ENCODE data around the gene LIG1.

The LIG1 gene

DNA sequence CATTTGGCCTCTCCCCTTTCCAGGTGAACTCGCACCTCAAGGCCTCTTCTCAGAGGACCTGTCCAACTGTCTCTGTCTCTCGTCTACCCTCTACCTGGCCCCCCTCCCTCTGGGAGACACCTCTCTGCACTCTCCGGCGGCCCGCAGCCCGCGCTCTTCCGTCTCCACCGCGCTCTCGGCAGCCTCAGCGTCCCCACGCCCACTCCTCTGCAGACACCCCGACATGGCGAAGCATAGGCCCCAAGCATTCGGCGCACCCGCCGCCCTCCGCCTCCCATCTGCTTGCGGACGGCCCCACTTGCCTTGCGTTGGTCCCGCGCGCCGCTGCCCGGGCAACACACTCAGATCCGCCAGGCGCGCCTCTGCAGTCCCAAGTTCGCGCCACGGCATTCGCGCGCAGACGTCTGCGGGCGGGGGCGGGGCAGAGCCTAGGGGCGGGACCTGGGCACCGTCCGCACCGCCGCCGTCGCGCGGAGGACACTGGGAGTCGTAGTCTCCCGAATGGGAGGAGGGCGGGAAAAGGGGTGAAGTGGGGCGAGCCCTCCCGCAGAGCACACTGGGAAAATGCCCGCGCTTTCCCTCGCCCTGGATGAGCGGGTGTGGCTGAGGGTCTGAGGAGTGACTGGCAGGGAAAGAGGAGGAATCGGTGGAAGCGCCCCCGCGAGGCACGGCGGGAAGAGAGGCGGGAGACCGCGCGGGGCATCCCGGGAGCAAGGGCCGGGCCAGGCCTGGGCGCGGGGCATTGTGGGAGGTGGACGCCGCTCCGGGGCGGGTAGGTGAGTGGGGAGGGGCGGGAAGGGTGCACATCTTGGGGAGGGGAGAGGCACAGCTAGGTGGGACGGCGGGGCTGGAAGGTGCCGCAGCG is at the start of gene LIG1, which contains the start of gene ZSWIM9:
Gene LIG1, minus strand, starts transcription at position 406 of the 865 bp plus-strand sequence. CDS start 4,778 bp downstream, outside the sequence.
Gene ZSWIM9, plus strand, starts transcription at position 742 of the 865 bp plus-strand sequence. CDS start 1,123 bp downstream, outside the sequence.
- DNase-seq (ENCODE audit: low read depth), result peak; percentile 90

- no peak for DNase-seq (ENCODE audit: low read depth)
These were observed 48.9 kb upstream of the LIG1 start for GRCh38 chr19:48218997-48219396.

- DNase-seq (ENCODE audit: low read depth), result no peak
These were observed 46.8 kb upstream of the LIG1 start for GRCh38 chr19:48216933-48217332.

DNA sequence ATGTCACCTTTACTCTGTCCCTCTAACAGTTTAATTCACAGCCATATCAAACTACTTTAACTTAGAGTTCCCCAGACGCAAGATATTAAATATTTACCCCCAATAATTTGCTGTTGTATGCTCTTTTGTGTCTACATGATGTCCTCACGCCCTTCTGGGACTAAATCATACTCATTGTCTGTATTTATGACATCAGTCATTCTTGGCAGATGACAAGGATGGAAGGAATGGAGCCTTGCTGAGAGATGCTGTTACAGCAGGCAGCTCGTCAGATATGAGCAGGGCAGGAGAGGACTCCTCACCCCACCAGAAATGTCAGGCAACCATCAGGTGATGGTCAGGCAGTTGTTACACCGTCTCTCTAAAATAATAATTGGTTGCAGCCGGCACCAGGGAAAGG is 43.8 kb upstream of the LIG1 start:
- no peak for DNase-seq (ENCODE audit: low read depth)

GRCh38 chr19:48210005-48210404 is 39.9 kb upstream of the LIG1 start:
- DNase-seq (ENCODE audit: low read depth), result no peak

DNA sequence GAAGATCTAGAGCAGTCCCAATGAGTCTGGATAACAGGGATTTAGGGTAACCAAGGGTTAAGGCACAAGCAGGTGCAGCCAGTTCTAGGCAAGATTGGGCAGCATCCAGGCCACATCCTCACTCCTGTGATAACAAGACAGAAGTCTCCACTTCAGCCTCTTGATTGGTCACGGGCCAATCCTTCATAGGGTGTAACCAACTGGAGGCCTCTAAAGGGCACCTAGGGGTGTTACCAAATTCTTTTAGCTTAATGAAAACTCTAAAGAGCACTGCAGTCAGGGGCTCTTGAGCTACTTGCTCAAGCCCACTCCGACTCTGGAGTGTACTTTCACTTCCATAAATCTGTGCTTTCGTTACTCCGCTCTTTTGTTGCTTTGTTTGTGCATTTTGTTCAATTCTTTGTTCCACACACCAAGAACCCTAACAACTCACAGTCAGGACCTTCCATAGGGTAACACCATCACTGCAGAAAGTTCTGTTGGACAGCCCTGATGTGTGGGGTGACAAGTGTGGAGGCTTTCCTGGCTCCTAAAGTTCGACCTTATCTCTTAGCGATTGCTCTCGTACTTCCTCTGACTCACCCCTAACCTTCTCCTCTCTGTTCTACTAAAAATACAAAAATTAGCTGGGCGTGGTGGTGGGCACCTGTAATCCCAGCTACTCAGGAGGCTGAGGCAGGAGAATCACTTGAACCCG is 36.4 kb upstream of the LIG1 start:
- no peak for DNase-seq (ENCODE audit: low read depth)

DNA sequence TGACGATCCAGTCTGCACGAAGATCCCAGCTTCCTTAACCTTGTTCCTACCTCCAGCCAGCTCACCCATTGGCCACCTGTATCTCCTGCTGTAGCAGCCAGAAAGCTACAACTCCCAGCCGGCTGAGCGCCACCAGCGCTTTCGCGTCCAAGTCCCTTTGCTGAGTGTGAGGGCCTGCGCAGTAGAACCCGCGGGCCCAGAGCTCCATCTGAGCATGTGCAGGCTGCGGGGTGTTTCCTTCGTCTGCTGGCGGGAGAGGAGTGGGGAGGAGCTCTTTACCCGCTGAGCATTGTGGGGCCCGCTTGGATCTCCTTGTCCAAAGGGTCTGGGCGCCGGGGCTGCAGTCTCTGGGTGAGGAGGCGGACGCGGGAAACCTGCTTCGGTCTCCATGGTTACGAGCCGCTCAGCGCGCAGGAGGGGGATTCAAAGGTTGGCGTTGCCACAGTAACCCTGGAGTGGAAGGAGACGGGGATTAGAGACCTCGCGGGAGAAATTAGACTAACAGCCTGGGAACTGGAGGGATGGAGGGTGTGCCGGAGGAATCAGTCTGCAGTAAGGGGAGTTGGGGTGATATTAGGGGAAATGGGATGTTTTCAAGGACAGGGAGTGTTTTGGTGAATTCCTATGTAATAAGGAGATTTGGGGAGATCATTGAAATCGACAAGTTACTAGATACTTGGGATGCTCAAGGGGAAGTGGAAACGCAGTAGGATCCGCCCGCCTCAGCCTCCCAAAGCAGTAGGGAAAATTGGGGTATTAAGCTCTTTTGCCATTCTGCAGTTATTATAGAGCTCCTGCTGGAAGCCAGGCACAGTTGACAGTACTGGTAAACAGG is 33.9 kb upstream of the LIG1 start:
- DNase-seq (ENCODE audit: low read depth), result peak; percentile 88

DNA sequence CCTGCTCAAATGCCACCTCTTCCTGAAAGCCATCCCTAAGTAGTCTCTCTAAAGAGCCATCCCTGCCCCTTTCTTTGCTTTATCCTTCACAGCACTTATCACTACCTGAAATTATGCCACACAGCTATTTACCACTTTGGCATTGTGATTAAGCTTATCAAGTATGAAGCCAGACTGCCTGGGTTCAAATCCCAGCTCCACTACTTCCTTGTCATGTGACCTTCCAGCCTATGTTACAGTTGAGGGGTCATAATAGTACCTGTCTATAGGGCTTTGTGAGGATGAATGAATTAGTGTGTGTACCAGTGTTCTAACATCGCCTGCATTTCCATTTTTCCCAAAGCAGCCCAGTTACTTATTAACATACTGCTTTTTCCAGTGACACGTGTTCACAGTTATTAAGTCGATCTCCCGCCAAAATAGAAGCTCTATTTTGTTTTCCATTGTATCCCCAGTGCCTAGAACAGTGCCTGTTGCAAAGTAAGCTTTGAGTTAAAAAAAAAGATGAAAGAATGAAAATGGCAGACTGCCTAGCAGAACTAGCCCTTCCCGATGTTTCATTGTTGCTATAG is 33.2 kb upstream of the LIG1 start:
- no peak for DNase-seq (ENCODE audit: low read depth)

DNA sequence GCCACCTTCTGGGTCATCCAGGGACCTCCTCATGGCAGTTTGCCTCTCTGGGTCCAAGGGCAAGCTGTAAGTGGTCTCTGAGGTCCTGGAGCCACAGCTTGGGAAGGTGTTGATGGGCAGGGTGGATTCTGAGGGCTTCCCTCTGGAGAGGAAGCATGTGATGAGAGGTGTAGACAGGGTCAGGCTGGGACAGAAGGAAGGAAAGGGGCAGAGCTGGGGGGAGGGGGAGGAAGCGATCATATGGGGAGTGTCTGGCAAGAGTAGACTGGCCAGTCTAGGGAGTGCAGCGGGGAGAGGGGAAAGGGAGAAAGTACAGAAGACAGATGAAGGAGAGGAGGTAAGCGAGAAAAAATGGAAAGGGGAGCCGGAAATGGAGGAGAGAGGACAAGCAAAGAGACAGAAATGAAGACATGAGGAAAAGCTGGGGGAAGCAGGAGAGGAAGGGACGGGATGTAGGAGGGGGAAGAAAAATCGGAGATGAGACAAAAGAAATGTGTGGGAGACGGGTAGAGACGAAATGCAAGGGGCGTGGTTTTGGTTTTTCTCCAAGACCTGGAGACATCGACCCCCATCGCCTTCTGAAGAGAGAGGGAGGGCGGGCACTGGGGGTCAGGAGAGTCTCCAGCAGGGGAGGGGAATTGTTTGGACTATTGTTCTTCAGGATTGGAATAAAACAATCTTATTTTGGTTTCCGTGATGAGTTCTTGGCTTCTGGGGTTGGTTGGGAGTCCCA is 27.0 kb upstream of the LIG1 start:
- DNase-seq (ENCODE audit: low read depth), result no peak

DNA sequence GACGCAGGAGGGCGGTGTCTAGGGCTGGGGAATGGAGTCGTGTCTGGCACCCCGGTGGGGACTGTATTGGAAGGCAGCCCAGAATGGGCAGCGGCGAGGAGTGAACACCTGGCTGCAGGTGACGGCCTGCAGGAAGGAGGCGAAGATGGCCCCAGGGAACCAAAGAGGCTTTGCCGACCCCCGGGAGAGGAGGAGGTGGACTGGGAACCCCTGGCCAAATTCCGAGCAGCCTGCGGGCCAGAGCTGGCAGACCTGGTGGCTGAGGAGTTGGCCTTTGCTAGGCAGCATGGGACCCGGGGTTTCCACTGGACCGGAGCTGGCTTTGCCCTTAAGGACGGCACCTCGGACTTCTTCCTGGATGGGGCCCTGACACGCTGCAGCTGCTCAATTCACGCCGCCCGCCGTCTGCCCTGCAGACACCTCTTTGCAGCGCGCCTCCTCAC is 26.2 kb upstream of the LIG1 start:
- DNase-seq (ENCODE audit: low read depth), result no peak

DNA sequence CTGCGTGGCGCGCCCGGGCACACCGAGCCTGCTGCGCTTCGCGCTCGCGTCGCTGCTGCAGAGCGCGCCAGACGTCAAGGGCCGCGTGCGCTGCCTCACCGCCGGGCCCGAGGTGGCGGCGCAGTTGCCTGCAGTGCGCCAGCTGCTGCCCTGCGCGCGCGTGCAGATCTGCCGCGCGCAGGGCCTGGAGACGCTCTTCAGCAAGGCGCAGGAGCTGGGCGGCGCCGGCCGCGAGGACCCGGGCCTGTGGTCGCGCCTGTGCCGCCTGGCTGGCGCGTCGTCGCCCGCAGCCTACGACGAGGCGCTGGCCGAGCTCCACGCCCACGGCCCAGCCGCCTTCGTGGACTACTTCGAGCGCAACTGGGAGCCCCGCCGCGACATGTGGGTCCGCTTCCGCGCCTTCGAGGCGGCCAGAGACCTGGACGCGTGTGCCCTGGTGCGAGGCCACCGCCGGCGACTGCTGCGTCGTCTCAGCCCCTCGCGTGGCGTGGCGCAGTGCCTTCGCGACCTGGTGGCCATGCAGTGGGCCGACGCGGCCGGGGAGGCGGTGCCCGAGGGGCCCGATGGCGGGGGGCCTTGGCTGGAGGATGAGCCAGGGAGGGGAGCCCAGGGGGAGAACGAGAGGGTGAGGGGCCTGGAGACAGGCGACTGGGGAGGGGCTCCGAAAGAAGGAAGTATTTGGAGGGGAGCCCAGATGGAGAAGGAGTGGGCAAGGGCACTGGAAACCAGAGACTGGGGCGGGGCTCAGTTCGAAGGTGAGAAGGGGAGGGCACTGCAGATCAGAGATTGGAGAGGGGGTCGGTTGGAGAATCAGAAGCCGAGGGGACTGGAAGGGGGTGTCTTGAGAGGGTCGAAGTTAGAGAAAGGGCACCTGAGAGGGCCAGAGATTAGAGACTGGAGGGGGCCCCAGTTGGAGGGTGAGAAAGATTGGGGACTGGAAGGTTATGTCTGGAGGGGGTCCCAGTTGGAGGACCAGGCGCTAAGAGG is 25.0 kb upstream of the LIG1 start:
- no peak for DNase-seq (ENCODE audit: low read depth)

GRCh38 chr19:48194041-48194843 is 24.1 kb upstream of the LIG1 start:
- DNase-seq (ENCODE audit: low read depth), result no peak

DNA sequence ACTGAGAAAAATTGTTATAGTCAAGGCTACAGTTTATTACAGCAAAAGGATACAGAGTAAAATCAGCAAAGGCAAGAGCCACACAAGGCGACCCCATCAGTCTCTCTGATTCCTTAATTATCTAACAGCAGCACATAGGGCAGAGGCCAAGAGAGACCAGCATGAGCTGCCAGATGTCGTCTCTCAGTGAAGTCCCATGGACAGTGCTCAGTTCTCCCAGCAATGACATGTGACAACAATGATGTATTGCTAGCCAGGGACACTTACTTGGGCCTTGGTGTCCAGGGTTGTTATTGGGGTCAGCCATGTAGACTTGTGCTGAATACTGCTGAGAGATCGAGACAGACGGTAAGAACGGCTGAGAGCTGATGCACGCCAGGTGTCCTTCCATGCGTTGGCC is 22.6 kb upstream of the LIG1 start:
- no peak for DNase-seq (ENCODE audit: low read depth)

DNA sequence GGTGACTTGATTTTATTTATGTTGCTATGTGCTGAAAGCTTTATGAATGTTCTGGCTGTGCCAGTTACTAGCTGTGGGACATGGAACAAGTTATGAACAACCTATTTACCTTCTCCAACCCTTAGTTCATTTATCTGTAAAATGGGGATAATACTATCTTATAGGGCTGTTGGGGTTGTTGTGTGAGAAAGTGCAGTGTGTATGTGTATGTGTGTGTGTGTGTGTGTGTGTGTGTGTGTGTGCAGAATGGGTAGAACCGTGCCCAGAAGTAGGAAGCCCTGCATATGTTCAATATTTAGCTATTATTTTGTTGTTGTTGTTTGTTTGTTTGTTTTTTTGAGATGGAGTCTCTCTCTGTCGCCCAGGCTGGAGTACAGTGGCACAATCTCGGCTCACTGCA is 20.7 kb upstream of the LIG1 start:
- no peak for DNase-seq (ENCODE audit: low read depth)

DNA sequence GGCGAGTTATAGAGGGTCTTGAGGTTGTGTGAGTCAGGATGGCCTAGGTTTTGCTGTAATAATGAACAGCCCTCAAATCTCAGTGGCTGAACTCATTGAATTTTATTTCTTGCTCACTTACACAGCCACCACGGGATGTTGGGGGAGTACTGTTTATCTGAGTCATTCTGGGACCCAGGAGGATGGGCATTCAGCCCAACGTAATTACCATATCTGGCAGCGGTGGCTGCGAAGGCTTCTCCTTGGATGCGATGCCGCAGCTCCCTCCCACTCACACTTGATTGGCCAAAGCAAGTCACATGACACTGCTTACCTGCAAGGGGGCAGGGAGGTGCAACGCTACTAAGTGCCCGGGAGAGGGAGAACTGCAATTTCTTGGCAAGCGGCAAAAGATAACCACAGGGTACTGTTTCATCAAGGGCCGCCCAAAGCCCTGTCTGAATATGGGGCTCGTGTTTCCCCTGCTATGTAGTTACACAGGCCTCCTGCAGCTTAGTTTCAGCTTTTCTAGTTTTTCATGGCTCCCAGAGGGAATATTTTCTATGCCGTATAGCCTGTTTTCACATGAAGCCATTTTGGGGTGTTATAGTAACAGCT is 20.2 kb upstream of the LIG1 start:
- peak; percentile 24 for DNase-seq (ENCODE audit: low read depth)

DNA sequence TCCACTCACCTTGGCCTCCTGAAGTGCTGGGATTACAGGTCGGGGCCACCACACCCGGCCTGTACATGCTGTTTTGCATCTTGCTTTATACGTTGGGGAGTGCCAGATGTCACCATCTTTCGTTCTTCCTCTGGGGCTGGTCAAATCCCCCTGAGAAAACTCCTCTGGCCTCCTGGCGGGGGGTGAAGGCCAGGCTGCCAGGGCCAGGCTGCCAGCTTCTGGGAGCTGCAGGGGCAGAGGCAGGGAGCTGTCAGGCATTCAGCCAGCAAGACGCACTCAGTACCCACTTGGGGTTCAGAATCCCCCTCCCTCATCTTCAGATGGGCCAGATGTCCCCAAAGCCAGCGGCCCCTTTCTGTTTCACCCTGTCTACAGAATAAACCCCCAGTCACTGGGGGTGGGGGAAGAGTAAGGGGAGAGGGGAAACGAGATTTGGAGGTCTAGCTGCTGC is 16.4 kb upstream of the LIG1 start:
- no peak for DNase-seq (ENCODE audit: low read depth)

GRCh38 chr19:48186015-48186414 is 15.9 kb upstream of the LIG1 start:
- no peak for DNase-seq (ENCODE audit: low read depth)

- DNase-seq (ENCODE audit: low read depth), result no peak
These were observed 13.2 kb upstream of the LIG1 start for GRCh38 chr19:48183356-48183755.

DNA sequence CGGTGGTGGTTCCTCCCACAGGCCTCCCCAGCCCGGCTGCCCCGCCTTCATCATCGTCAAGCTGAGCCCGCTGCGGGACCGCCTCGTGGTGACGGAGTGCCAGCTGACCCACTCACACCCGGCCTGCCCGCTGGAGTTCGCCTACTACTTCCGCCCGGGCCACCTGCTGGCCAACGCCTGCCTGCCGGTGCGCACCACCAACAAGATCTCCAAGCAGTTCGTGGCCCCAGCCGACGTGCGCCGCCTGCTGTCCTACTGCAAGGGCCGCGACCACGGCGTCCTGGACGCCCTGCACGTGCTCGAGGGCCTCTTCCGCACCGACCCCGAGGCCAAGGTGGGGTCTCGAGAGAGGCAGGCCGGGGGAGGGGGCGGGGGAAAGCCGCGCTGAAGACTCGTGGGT is 12.3 kb upstream of the LIG1 start:
- DNase-seq (ENCODE audit: low read depth), result no peak

Measured in activated T-cell treated with anti-CD3 and anti-CD28 coated beads for 48 hours (primary cell).